NCI-H128 (cell line): ENCODE measurements around the gene RPL27.
"Not testable (repeated sequence)": the region's sequence is repeated elsewhere in the genome, so short reads cannot be mapped to it uniquely, and the experiment has no call there.

ENCODE experiments used
- DNase-seq: peaks from one replicate; lab custom pipeline; 2025; ENCODE audit not compliant: unreplicated experiment; lab: John Stamatoyannopoulos, UW

The RPL27 gene

GRCh38 chr17:42992872-42993271, 5.3 kb upstream of the RPL27 start:
- DNase-seq = no peak

- DNase-seq = not testable (repeated sequence)
These were observed 4.3 kb upstream of the RPL27 start for GRCh38 chr17:42993913-42994312.

- DNase-seq = no peak
These were observed 732 bp upstream of the RPL27 start for GRCh38 chr17:42997390-42997983.

DNA sequence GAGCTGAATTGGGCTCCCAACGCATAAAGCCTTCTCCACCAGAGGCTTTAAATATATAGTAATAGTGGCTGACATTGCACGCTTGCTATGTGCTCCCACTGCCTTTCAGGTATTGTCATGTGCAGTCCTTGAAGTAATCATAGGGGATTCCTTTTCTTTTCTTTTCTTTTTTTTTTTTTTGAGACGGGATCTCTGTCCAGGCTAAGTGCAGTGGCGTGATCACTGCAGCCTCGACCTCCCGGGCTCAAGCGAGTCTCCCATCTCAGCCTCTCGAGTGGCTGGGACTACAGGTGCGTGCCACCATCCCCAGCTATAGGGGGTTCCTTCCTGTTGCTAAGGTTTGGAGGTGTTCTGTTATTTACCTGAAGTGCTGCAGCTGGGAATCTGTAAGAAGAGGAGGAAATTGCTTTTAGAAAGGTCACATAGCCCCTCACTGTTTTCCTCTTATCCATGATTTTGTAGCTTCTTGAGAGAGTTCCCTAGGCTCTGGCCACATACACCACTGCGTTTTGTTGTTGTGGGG, 845 bp downstream of the RPL27 start:
- DNase-seq = no peak

DNA sequence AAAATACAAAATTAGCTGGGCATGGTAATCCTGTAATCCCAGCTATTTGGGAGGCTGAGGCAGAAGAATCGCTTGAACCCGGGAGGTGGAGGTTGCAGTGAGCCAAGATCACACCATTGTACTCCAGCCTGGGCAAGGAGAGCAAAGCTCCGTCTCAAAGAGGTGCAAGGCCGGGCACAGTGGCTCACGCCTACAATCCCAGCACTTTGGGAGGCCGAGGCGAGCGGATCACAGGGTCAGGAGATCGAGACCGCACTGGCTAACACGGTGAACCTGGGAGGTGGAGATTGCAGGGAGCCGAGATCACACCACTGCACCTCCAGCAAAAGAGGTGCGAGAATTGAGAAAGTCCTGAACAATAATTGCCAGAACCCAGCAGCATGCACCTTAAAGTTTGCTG, 2.7 kb downstream of the RPL27 start:
- not testable (repeated sequence) for DNase-seq

DNA sequence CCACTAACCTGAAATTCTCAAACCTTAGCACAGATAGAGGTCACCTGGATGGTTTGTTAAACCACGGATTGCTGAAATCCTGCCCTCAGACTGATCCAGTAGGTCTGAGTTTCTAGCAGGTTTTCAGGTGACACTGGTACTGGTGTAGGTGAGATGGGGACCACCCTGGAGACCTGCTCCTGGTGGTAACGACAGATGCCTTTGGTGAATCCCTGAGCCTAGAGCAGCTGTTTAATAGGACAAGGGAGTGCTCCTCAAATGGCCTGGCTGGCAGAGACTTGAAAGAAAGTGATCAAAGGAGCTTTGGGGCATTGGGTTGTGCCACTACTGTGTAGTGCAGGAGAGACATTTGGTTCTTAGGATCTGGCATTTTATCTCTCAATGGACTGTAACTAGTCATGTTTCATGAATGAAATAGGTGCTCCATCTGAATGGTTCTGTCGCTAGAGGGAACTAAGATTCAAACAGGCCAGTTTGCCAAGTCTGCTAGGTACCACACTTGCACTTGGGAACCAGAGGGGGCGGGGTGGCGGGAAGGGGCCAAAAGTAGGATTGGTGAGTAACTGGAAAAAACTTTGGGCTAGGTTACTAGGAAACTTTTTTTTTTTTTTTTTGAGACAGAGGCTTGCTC, 5.4 kb downstream of the RPL27 start:
- DNase-seq = no peak

GRCh38 chr17:43006639-43007551, 8.7 kb downstream of the RPL27 start, which contains the start of gene IFI35:
TSS of gene IFI35 (plus strand) at chr17:43006784. CDS start at chr17:43006948, 164 bp downstream.
- DNase-seq = peak; percentile 7

- no peak for DNase-seq
These were observed 12.6 kb downstream of the RPL27 start for GRCh38 chr17:43010667-43011308.

GRCh38 chr17:43011728-43012472, 13.7 kb downstream of the RPL27 start:
- no peak for DNase-seq

- DNase-seq = no peak
These were observed 15.1 kb downstream of the RPL27 start for GRCh38 chr17:43013296-43013695.

GRCh38 chr17:43014020-43014648, 15.9 kb downstream of the RPL27 start:
- no peak for DNase-seq

GRCh38 chr17:43014649-43015542, 16.7 kb downstream of the RPL27 start:
- DNase-seq = no peak

DNA sequence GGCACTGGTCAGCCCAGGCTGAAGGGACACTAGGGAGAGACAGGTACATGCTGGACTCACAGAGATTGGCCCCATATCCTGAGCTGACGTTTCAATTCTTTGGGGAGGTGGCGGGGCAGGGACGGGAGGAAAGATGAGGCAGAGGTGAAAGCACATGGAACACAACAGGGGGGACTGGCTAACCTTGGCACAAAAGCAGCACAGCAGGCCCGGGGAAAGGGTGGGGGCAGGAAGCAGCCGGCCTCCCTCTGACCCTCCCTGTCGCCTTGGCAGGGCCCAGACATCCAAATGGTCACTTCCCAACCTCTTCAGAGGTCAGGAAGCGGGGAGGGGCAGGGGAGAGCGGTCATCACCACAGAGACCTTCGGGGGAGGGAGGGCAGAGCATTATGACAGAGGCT, 17.4 kb downstream of the RPL27 start:
- no peak for DNase-seq

GRCh38 chr17:43016216-43016615, 18.0 kb downstream of the RPL27 start:
- no peak for DNase-seq

- DNase-seq = no peak
These were observed 20.0 kb downstream of the RPL27 start for GRCh38 chr17:43018008-43018853.

GRCh38 chr17:43018932-43019331, 20.7 kb downstream of the RPL27 start:
- DNase-seq = no peak

GRCh38 chr17:43019418-43019817, 21.2 kb downstream of the RPL27 start:
- no peak for DNase-seq

- no peak for DNase-seq
These were observed 21.9 kb downstream of the RPL27 start for GRCh38 chr17:43020030-43020621.
